K562 (cell line): ENCODE results near the gene FRYL. TPM values are rescaled to one million over a fixed set of nuclear protein-coding genes. Genes with fewer than 3 reads are reported as not detected.

Experiments
- ATAC-seq: fragments of 200-7000 bp; cut with Tn5 transposase; 3 replicates; pipeline ENCODE4 v1.9.1; 2020; ENCODE audit warnings: moderate library complexity
- BruUV-seq: library from RNA; stranded (reverse); fragments of 400-500 nt; replicated peaks from 2 replicates; lab custom pipeline; 2021; lab: Mats Ljungman, UMichigan
- CTCF ChIA-PET: fragments of 300-600 bp; formaldehyde crosslinking; extraction: SDS; loops from one replicate; lab custom pipeline; 2021; ENCODE audit warnings: low intra/inter-chr PET ratio; lab: Yijun Ruan, JAX
- POLR2A ChIA-PET: fragments of 300-600, 350-650 bp; sonication (Branson Sonifier 250); formaldehyde crosslinking; extraction: SDS; loops from one replicate; lab custom pipeline; 2021; ENCODE audit warnings: antibody characterized with exemption, inconsistent platforms; lab: Yijun Ruan, JAX
- DNase-seq, 4 experiments: peaks; one replicate each; pipeline versions ENCODE4 v3.0.0 to v3.0.0-alpha.2; 2011 to 2018; ENCODE audit warnings: low spot score in 3 of 4, mixed read lengths in 3 of 4; ENCODE audit errors: extremely low read depth in 1 of 4
- FAIRE-seq: peaks from 2 replicates; lab custom pipeline; 2011; peaks lifted over from hg19 to GRCh38; lab: Jason Lieb, UNC
- H2AFZ ChIP-seq: 2 replicates; pipeline ENCODE4 v1.6.0; 2011; ENCODE audit warnings: low read depth, low read length, control low read depth, inconsistent platforms
- H3K27ac ChIP-seq: fragments of 200-600 bp; 3 replicates; pipeline ENCODE4 v1.8.0; 2011; ENCODE audit warnings: low read depth, mild to moderate bottlenecking, control low read depth, inconsistent platforms, low read length, moderate library complexity, mixed read lengths; ENCODE audit errors: extremely low read depth
- H3K27me3 ChIP-seq, 2 experiments: fragments of 300-600 bp in 1 of 2; 2 replicates in 1 of 2; 3 replicates in 1 of 2; pipeline versions ENCODE4 v1.6.0 to v1.8.0; 2011; ENCODE audit warnings: inconsistent platforms in 2 of 2, low read length in 2 of 2, mild to moderate bottlenecking in 1 of 2, mixed read lengths in 1 of 2, moderate library complexity in 1 of 2; ENCODE audit not compliant: control insufficient read depth in 2 of 2, insufficient read depth in 2 of 2
- H3K36me3 ChIP-seq: fragments of 300-600 bp; 3 replicates; pipeline ENCODE4 v1.8.0; 2011; ENCODE audit warnings: mild to moderate bottlenecking, low read length, inconsistent platforms; ENCODE audit not compliant: control insufficient read depth, insufficient read depth
- H3K4me1 ChIP-seq, 2 experiments: fragments of 200-600 bp in 1 of 2; replicated peaks in 1 of 2; 2 replicates in 1 of 2; 3 replicates in 1 of 2; pipeline versions ENCODE4 v1.5.1 to v1.8.0; 2011; ENCODE audit warnings: inconsistent platforms in 2 of 2, low read length in 2 of 2, mild to moderate bottlenecking in 1 of 2, mixed read lengths in 1 of 2, moderate library complexity in 1 of 2; ENCODE audit not compliant: control insufficient read depth in 2 of 2, insufficient read depth in 2 of 2
- H3K4me2 ChIP-seq: 2 replicates; pipeline ENCODE4 v1.6.1; 2011; ENCODE audit warnings: low read length, control low read depth, inconsistent platforms, mixed read lengths; ENCODE audit not compliant: insufficient read depth
- H3K4me3 ChIP-seq: fragments of 200-600 bp; sonication (generic), shearing (Covaris generic); 2 replicates; pipeline ENCODE4 v1.5.1; 2016; ENCODE audit warnings: control low read depth, inconsistent platforms
- H3K79me2 ChIP-seq: fragments of 200-600 bp; 3 replicates; pipeline ENCODE4 v1.8.0; 2011; ENCODE audit warnings: low read length, inconsistent platforms; ENCODE audit not compliant: control insufficient read depth, insufficient read depth
- H3K9ac ChIP-seq, 2 experiments: 2 replicates each; pipeline versions ENCODE4 v1.6.0 to v1.6.1; 2011; ENCODE audit warnings: low read depth in 2 of 2, low read length in 2 of 2, control low read depth in 1 of 2, inconsistent platforms in 1 of 2, mild to moderate bottlenecking in 1 of 2, mixed read lengths in 1 of 2; ENCODE audit not compliant: insufficient read depth in 1 of 2
- H3K9me1 ChIP-seq: one replicate; pipeline ENCODE4 v1.6.0; 2011; ENCODE audit warnings: inconsistent platforms, mild to moderate bottlenecking, low read length, moderate library complexity; ENCODE audit not compliant: control insufficient read depth, insufficient read depth
- H3K9me3 ChIP-seq: replicated peaks from 2 replicates; pipeline ENCODE4 v1.5.1; 2011; ENCODE audit warnings: low read depth, low read length, inconsistent platforms; ENCODE audit not compliant: control insufficient read depth, insufficient read depth
- H4K20me1 ChIP-seq: replicated peaks from 2 replicates; pipeline ENCODE4 v1.6.1; 2011; ENCODE audit warnings: low read length, inconsistent platforms, mixed read lengths; ENCODE audit not compliant: control insufficient read depth, insufficient read depth
- COPS2 ChIP-seq: fragments of 450-650 bp; conservative IDR thresholded peaks from 2 replicates; pipeline ENCODE4 v1.6.1; 2016; ENCODE audit warnings: mild to moderate bottlenecking, moderate library complexity
- ELF2 ChIP-seq: fragments of 250-450 bp; sonication (Bioruptor Pico); IDR thresholded peaks from 2 replicates; pipeline ENCODE4 v1.5.0; 2021; ENCODE audit warnings: mild to moderate bottlenecking
- MGA ChIP-seq: fragments of 450-650 bp; IDR thresholded peaks from 2 replicates; pipeline ENCODE4 v1.6.1; 2016; ENCODE audit warnings: mild to moderate bottlenecking, moderate library complexity
- in situ Hi-C: fragments of 300-500 bp; cut with MboI; formaldehyde crosslinking; loops from 4 replicates; pipeline ENCODE4 v1.15.0; 2018; ENCODE audit warnings: inconsistent platforms, mixed read lengths
- intact Hi-C: fragments of 100-400 bp; cut with micrococcal nuclease; formaldehyde crosslinking; loops from 2 replicates; pipeline ENCODE4 v1.14.2; 2022
- polyA plus RNA-seq, 8 experiments: library from polyadenylated mRNA; depleted of rRNA in 4 of 8; stranded (reverse) in 5 of 8; unstranded in 3 of 8; fragments of >200 nt; fragmentation: Nextera tagmentation in 2 of 8; fragmentation: Illumina TruSeq in 1 of 8; extraction: Ambion mirVana in 2 of 8; extraction: Trizol in 1 of 8; gene quantifications; 2 replicates each; pipeline versions ENCODE4 v1.2.1 to v1.2.3, GENCODE V29; 2011 to 2014; ENCODE audit warnings: inconsistent platforms in 1 of 8, missing spikeins in 1 of 8
- total RNA-seq, 7 experiments: library from RNA; depleted of rRNA in 6 of 7; stranded (reverse); fragments of >200 nt in 6 of 7; fragmentation: Illumina TruSeq in 2 of 7; extraction: Trizol in 2 of 7; gene quantifications; 2 replicates each; pipeline versions ENCODE4 v1.2.1 to v1.2.3, GENCODE V29; 2011 to 2021; ENCODE audit warnings: low replicate concordance in 1 of 7

The FRYL gene
- total and polyA plus RNA-seq, 9 of the 15 experiments (the other 6 are each of a cell fraction or from before 2014, with no cell fraction given) = 7.2 to 34.9 (median 15.9) TPM

DNA sequence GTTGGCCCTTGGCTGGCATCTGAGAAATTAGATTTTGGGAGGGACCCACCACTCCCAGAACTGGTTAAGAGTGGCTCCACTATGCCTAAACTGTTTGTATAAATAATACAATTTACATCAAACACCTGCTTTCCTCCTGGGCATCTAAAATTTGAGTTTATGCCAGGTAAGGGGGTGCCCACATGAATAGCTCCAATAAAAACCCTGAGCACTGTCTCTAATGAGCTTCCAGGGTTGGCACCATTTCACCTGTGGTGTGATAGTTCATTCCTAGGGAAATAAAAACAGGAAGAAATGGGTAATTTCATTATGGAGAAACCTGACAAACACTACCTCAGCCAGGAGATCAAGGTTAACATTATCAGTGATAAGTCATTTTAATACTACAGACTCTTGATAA lies 119.7 kb downstream of the FRYL start:
- no peak overlapping the region for H3K27ac ChIP-seq
- H3K27me3 ChIP-seq = no peaks in the 10 kb centered on the region
- H3K4me2 ChIP-seq = no peak overlapping the region
- H3K9me3 ChIP-seq = no peaks in the 10 kb centered on the region
- no TSS peak for BruUV-seq
- no peak overlapping the region for H3K4me3 ChIP-seq
- H3K4me1 ChIP-seq = no peaks in the 10 kb centered on the region; a peak in 1 of 5 replicates
- DNase-seq = no peak
- no peaks in the 10 kb centered on the region for H3K36me3 ChIP-seq
- intact Hi-C loops = no loop called here
- H3K9me1 ChIP-seq = no peaks in the 10 kb centered on the region
- no peak for ATAC-seq
- POLR2A ChIA-PET = interaction anchor here (0.7 kb wide), 1 partner anchor 28 kb away, joined by 3 read pairs; no protein-coding TSS in a partner anchor
- H3K9ac ChIP-seq = no peak overlapping the region
- TF ChIP-seq MGA (no peak), COPS2 (no peak), ELF2 (CRISPR knock-in tag) (no peak)
- TF ChIP-seq, all 486 proteins: peak for 0
- Histone ChIP-seq H2AFZ (no peak overlapping the region), H4K20me1 (no peaks in the 10 kb centered on the region), H3K79me2 (peaks cover 12% of the 10 kb centered on the region)
- no peak for FAIRE-seq
- CTCF ChIA-PET = interaction anchor here (0.6 kb wide), 1 partner anchor 14 kb away, joined by 3 read pairs; no protein-coding TSS in a partner anchor
- in situ Hi-C loops = no loop called here
